T-cell (primary cell): ENCODE data around the gene MALL. TPM values are rescaled to one million over a fixed set of nuclear protein-coding genes. Genes with fewer than 3 reads are reported as not detected.
"Not testable (repeated sequence)": the region's sequence is repeated elsewhere in the genome, so short reads cannot be mapped to it uniquely, and the experiment has no call there.

Source experiments
- ATAC-seq, 4 experiments: fragments of 200-7000 bp in 3 of 4; fragments of 150-1000 bp in 1 of 4; cut with Tn5 transposase; replicated peaks in 1 of 4; 1 replicate in 3 of 4; 2 replicates in 1 of 4; pipeline ENCODE4 v1.10.0; 2021; ENCODE audit warnings: moderate library complexity in 3 of 4, mild to moderate bottlenecking in 2 of 4, moderate number of reproducible peaks in 1 of 4
- CTCF ChIA-PET, 2 donors: fragments of 300-600 bp; sonication (Branson Sonifier 250); formaldehyde crosslinking; loops; one replicate each; lab custom pipeline; 2022; ENCODE audit warnings: antibody characterized with exemption in 2 of 2; lab: Charles Lee
- POLR2A ChIA-PET, 2 donors: fragments of 300-600 bp; sonication (Branson Sonifier 250); formaldehyde crosslinking; loops; one replicate each; lab custom pipeline; 2022; ENCODE audit warnings: antibody characterized with exemption in 2 of 2; lab: Charles Lee
- DNase-seq, 35 experiments: peaks; one replicate each; pipeline versions ENCODE4 v3.0.0 to v3.0.0-alpha.2; 2013 to 2023
- H3K27ac ChIP-seq: one replicate; pipeline ENCODE4 v1.5.1; 2013; ENCODE audit warnings: low read length
- H3K27me3 ChIP-seq, 2 experiments: replicated peaks in 1 of 2; 1 replicate in 1 of 2; 2 replicates in 1 of 2; pipeline versions ENCODE4 v1.6.1 to v1.7.0; 2013; ENCODE audit warnings: low read length in 1 of 2, mixed read lengths in 1 of 2; ENCODE audit not compliant: control insufficient read depth in 2 of 2, insufficient read depth in 2 of 2; ENCODE audit errors: extremely low read depth in 1 of 2
- H3K36me3 ChIP-seq, 2 donors: 1 replicate in 1 of 2; 2 replicates in 1 of 2; pipeline versions ENCODE4 v1.6.1 to v1.7.0; 2013; ENCODE audit warnings: low read length in 1 of 2; ENCODE audit not compliant: control insufficient read depth in 2 of 2, insufficient read depth in 1 of 2; ENCODE audit errors: extremely low read depth in 1 of 2
- H3K4me1 ChIP-seq, 2 experiments: 1 replicate in 1 of 2; 2 replicates in 1 of 2; pipeline versions ENCODE4 v1.6.1 to v1.7.0; 2013; ENCODE audit warnings: low read length in 2 of 2, mixed read lengths in 1 of 2; ENCODE audit not compliant: insufficient read depth in 2 of 2, control insufficient read depth in 1 of 2; ENCODE audit errors: extremely low read depth in 1 of 2
- H3K4me3 ChIP-seq, 2 donors: 1 replicate in 1 of 2; 2 replicates in 1 of 2; pipeline versions ENCODE4 v1.5.1 to v1.7.0; 2013; ENCODE audit warnings: mild to moderate bottlenecking in 2 of 2, low read length in 1 of 2, moderate library complexity in 1 of 2; ENCODE audit not compliant: control insufficient read depth in 1 of 2; ENCODE audit errors: extremely low read depth in 1 of 2
- H3K9me3 ChIP-seq: 2 replicates; pipeline ENCODE4 v1.7.0; 2013
- H3K27ac Mint-ChIP-seq, 2 donors: one replicate each; pipeline ENCODE4 v1.8.0; 2020 to 2021; ENCODE audit warnings: mild to moderate bottlenecking in 2 of 2, mixed read lengths in 2 of 2
- H3K27me3 Mint-ChIP-seq, 2 donors: one replicate each; pipeline ENCODE4 v1.8.0; 2021 to 2022; ENCODE audit warnings: mixed read lengths in 2 of 2
- H3K36me3 Mint-ChIP-seq: one replicate; pipeline ENCODE4 v1.8.0; 2021; ENCODE audit warnings: mixed read lengths
- H3K4me1 Mint-ChIP-seq, 3 donors: one replicate each; pipeline ENCODE4 v1.8.0; 2020 to 2022; ENCODE audit warnings: mixed read lengths in 3 of 3, mild to moderate bottlenecking in 1 of 3
- H3K4me3 Mint-ChIP-seq, 3 donors: one replicate each; pipeline ENCODE4 v1.8.0; 2020 to 2022; ENCODE audit warnings: mild to moderate bottlenecking in 3 of 3, mixed read lengths in 3 of 3, moderate library complexity in 3 of 3
- H3K9me3 Mint-ChIP-seq, 3 donors: one replicate each; pipeline ENCODE4 v1.8.0; 2020 to 2022; ENCODE audit warnings: mixed read lengths in 3 of 3
- WGBS: methylation state at CpG from one replicate; pipeline ENCODE4 v1.1.5; 2013; ENCODE audit warnings: missing lambda C conversion rate; ENCODE audit not compliant: insufficient coverage; 5-methylcytosine and 5-hydroxymethylcytosine counted together
- total RNA-seq, 35 experiments: library from RNA in 6 of 35; stranded (reverse) in 6 of 35; fragments of 120-200 nt in 1 of 35; gene quantifications; one replicate each; pipeline versions ENCODE4 v1.2.1 to v1.2.4 and lab custom pipeline; 2013 to 2026

Gene MALL
- total RNA-seq, 5 donors from 2014 or later (not counting 1 experiment from before 2014, with no cell fraction given) = 0.39 to 0.57 (median 0.53) TPM; not detected in 2

DNA sequence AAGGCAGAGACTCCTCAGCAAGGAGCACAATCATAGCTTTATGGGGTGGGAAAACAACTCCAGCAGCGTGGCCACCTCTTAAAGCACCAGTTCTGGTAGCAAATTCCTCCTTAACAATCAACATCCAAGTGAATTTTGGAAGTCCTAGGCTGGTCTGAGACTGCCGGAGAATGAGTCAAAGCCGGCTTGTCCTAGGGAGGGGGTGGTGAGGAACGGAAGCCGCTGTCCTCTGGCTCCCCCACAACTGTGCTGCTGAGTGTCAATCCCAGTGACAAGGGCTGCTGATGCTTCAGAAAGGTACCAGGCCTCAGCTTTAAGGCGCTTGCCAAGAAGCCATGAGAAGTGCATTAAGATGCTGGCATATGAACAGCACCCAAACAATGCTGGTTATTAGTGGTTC is 21.7 kb downstream of the MALL start:
- CTCF ChIA-PET, H3K27me3 ChIP-seq, H3K27me3 Mint-ChIP-seq, ATAC-seq, H3K4me3 Mint-ChIP-seq, H3K9me3 Mint-ChIP-seq, H3K4me3 ChIP-seq, POLR2A ChIA-PET, H3K4me1 Mint-ChIP-seq, H3K36me3 ChIP-seq, H3K27ac Mint-ChIP-seq, H3K9me3 ChIP-seq, H3K4me1 ChIP-seq, DNase-seq, H3K36me3 Mint-ChIP-seq, H3K27ac ChIP-seq: not testable (repeated sequence)
- WGBS = no CpG with 5 or more reads among the region's 6 CpGs

DNA sequence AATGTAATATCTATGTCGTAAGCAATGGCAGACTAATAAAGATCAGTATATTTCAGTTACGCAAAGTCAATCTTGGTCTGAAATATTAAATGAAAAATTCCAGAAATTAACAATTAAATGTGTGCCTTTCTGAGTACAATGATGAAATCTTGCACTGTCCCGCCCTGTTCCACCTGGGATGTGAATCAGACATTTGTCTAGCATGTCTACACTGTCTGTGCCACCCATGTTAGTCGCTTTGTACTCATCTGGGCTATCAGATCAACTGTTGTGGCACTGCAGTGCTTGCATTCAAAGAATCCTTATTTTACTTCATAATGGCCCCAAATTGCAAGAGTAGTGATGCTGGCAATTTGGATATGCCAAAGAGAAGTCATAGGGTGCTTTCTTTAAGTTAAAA is 25.5 kb downstream of the MALL start:
- H3K27me3 ChIP-seq, H3K27ac Mint-ChIP-seq, H3K4me1 ChIP-seq, H3K36me3 ChIP-seq, DNase-seq, H3K4me3 ChIP-seq, H3K27ac ChIP-seq, H3K9me3 ChIP-seq, POLR2A ChIA-PET, H3K9me3 Mint-ChIP-seq, H3K4me1 Mint-ChIP-seq, H3K27me3 Mint-ChIP-seq, H3K4me3 Mint-ChIP-seq, CTCF ChIA-PET, H3K36me3 Mint-ChIP-seq, ATAC-seq: not testable (repeated sequence)
- no CpG with 5 or more reads among the region's 4 CpGs for WGBS

DNA sequence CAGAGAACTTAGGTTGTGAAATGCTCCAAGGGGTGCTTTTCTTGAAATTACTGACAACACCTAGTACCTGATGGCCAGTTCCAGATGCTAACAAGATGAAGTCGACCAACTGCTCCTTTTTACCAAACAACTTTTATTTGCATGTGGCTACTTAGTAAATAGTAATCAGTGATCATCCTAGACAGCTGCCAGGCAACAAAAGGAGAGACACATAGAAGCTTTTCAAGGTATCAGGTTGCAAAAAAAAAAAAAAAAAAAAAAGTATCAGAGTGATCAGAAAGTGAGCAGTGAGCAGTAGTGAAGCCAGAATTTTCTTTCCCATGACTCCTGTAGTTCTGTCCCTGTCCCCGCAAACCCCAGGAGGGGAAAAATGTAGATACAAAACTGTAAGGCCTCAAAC is 31.9 kb downstream of the MALL start:
- H3K36me3 Mint-ChIP-seq, H3K27me3 ChIP-seq, H3K4me3 Mint-ChIP-seq, H3K4me1 Mint-ChIP-seq, H3K36me3 ChIP-seq, H3K27ac ChIP-seq, H3K27ac Mint-ChIP-seq, CTCF ChIA-PET, DNase-seq, H3K27me3 Mint-ChIP-seq, POLR2A ChIA-PET, H3K4me1 ChIP-seq, H3K4me3 ChIP-seq, ATAC-seq, H3K9me3 ChIP-seq, H3K9me3 Mint-ChIP-seq: not testable (repeated sequence)
- WGBS = no CpG with 5 or more reads among the region's 2 CpGs

DNA sequence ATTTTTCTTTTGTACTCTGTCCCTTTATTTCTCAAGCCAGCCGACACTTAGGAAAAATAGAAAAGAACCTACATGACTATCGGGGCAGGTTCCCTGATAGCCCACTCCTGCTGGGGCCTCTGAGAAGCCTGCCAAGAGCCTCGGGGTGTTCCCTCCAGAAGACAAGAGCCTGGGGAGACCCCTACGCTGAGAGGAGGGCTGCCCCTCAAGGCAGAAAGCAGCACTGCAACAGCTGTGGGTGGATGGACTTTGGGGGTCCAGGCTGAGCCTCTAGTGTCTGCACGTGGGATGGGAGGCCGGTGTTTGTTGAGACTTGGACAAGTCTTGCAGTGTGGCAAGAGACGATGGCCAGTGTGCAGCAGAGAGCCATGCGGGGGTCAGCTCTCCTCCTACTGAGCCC is 32.5 kb downstream of the MALL start:
- POLR2A ChIA-PET, H3K36me3 Mint-ChIP-seq, H3K27ac ChIP-seq, H3K4me1 Mint-ChIP-seq, H3K4me1 ChIP-seq, H3K27ac Mint-ChIP-seq, DNase-seq, H3K27me3 Mint-ChIP-seq, ATAC-seq, H3K27me3 ChIP-seq, H3K4me3 Mint-ChIP-seq, H3K9me3 Mint-ChIP-seq, CTCF ChIA-PET, H3K36me3 ChIP-seq, H3K9me3 ChIP-seq, H3K4me3 ChIP-seq: not testable (repeated sequence)
- WGBS = no CpG with 5 or more reads among the region's 8 CpGs

DNA sequence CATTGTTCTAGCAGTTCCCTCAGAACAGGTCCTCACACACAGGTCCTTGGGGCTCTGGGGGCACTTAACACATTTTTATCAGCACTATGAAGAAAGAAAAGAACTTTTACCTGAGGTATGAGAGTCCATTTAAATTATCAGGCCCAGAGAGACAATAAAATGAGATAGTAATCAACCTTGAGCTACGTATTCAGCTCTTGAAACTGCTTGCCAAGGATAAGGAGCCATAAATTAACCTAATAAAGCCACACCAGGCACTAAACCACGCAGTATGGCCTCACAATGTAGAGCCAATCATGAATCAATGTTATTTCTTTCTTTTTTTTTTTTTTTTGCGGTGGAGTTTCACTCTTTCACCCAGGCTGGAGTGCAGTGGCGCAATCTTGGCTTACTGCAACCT is 37.5 kb downstream of the MALL start:
- H3K27ac ChIP-seq, H3K27ac Mint-ChIP-seq, H3K4me3 ChIP-seq, H3K36me3 Mint-ChIP-seq, CTCF ChIA-PET, H3K4me1 Mint-ChIP-seq, H3K27me3 Mint-ChIP-seq, H3K9me3 ChIP-seq, H3K27me3 ChIP-seq, DNase-seq, H3K36me3 ChIP-seq, POLR2A ChIA-PET, H3K4me3 Mint-ChIP-seq, ATAC-seq, H3K9me3 Mint-ChIP-seq, H3K4me1 ChIP-seq: not testable (repeated sequence)
- WGBS = no CpG with 5 or more reads among the region's 4 CpGs

DNA sequence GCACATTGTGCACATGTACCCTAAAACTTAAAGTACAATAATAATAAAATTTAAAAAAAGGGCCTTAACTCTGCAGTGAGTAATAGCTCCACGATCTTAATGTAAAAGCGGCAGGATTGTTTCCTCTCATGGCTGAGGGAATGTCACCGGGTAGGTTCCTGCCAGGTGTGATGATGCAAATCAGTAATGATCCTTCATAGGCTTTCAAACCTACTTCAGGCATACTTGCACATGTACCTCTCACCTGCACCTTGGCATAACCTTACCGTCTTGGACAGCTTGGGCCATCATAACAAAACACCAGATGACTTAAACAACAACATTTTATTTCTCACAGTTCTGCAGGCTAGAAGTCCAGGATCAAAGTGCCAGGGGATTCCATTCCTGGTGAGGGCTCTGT is 39.7 kb downstream of the MALL start:
- H3K4me3 Mint-ChIP-seq, H3K27me3 ChIP-seq, ATAC-seq, H3K4me1 Mint-ChIP-seq, H3K36me3 Mint-ChIP-seq, H3K36me3 ChIP-seq, DNase-seq, H3K27me3 Mint-ChIP-seq, POLR2A ChIA-PET, H3K4me1 ChIP-seq, H3K27ac Mint-ChIP-seq, H3K27ac ChIP-seq, H3K9me3 ChIP-seq, H3K4me3 ChIP-seq, H3K9me3 Mint-ChIP-seq, CTCF ChIA-PET: not testable (repeated sequence)
- no CpG with 5 or more reads among the region's 4 CpGs for WGBS

DNA sequence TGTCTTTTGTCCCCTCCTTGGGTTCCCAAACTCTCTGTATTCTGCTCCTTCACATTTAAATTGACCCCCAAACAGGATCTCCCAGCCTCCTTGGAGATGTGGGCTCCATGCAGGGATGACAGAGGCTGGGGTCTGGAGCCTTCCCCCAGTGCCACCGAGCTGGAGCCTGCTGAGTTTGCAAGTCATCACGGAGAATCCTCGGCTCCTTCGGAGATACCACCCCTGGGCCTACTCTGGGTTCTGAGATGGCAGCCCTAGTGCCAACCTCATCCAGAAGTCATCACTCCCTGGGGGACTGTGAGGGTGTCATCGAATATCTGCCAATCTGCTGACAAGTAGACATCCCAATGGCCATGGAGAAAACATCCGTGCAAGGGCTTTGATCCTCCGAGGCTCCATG is 45.8 kb downstream of the MALL start:
- H3K9me3 Mint-ChIP-seq, H3K27me3 Mint-ChIP-seq, POLR2A ChIA-PET, H3K4me3 ChIP-seq, H3K36me3 Mint-ChIP-seq, H3K27me3 ChIP-seq, H3K9me3 ChIP-seq, DNase-seq, H3K36me3 ChIP-seq, H3K27ac Mint-ChIP-seq, CTCF ChIA-PET, ATAC-seq, H3K27ac ChIP-seq, H3K4me1 ChIP-seq, H3K4me3 Mint-ChIP-seq, H3K4me1 Mint-ChIP-seq: not testable (repeated sequence)
- no CpG with 5 or more reads among the region's 7 CpGs for WGBS
